ENCODE measurements around the gene MT1G. TPM values are rescaled to one million over a fixed set of nuclear protein-coding genes. Genes with fewer than 3 reads are reported as not detected.

The MT1G gene
- total RNA-seq, 4 donors from 2014 or later, result 17.8 to 5,605 (median 130) TPM

- Histone ChIP-seq H3K4me1 (no peaks in the 10 kb centered on the region), H3K27me3 (no peaks in the 10 kb centered on the region), H3K27ac (no peak overlapping the region), H3K9me3 (no peaks in the 10 kb centered on the region), H3K36me3 (no peaks in the 10 kb centered on the region), H3K4me3 (no peak overlapping the region)
- no peak for DNase-seq
- TF ChIP-seq CTCF (IDR thresholded peaks at IDR 0.05) (no peak), POLR2A (IDR thresholded peaks at IDR 0.05) (no peak)
Observed at GRCh38 chr16:56700631-56701030, 32.8 kb upstream of the MT1G start.

GRCh38 chr16:56700195-56700594, 32.3 kb upstream of the MT1G start:
- Histone ChIP-seq H3K27ac (no peak overlapping the region), H3K4me1 (no peaks in the 10 kb centered on the region), H3K27me3 (no peaks in the 10 kb centered on the region), H3K4me3 (no peak overlapping the region), H3K36me3 (no peaks in the 10 kb centered on the region), H3K9me3 (no peaks in the 10 kb centered on the region)
- TF ChIP-seq CTCF (IDR thresholded peaks at IDR 0.05) (no peak), POLR2A (IDR thresholded peaks at IDR 0.05) (no peak)
- DNase-seq, result no peak

- Histone ChIP-seq H3K9me3 (no peaks in the 10 kb centered on the region), H3K36me3 (no peaks in the 10 kb centered on the region), H3K4me3 (no peak overlapping the region), H3K4me1 (no peaks in the 10 kb centered on the region), H3K27ac (no peak overlapping the region), H3K27me3 (no peaks in the 10 kb centered on the region)
- DNase-seq, result no peak
- no peak for TF ChIP-seq CTCF (IDR thresholded peaks at IDR 0.05)
- TF ChIP-seq POLR2A (IDR thresholded peaks at IDR 0.05), result no peak
Observed at GRCh38 chr16:56697456-56698155, 29.7 kb upstream of the MT1G start.

GRCh38 chr16:56695246-56695645, 27.4 kb upstream of the MT1G start:
- no peaks in the 10 kb centered on the region for H3K4me1 ChIP-seq
- H3K27ac ChIP-seq, result no peak overlapping the region
- H3K27me3 ChIP-seq, result no peaks in the 10 kb centered on the region
- no peak overlapping the region for H3K4me3 ChIP-seq
- no peaks in the 10 kb centered on the region for H3K9me3 ChIP-seq
- TF ChIP-seq POLR2A (IDR thresholded peaks at IDR 0.05) (no peak), CTCF (IDR thresholded peaks at IDR 0.05) (no peak)
- DNase-seq, result no peak
- H3K36me3 ChIP-seq, result no peaks in the 10 kb centered on the region

GRCh38 chr16:56691885-56692284, 24.0 kb upstream of the MT1G start:
- no peak for TF ChIP-seq CTCF (IDR thresholded peaks at IDR 0.05)
- no peak for TF ChIP-seq POLR2A (IDR thresholded peaks at IDR 0.05)
- Histone ChIP-seq H3K27ac (no peak overlapping the region), H3K36me3 (no peaks in the 10 kb centered on the region)

More at GRCh38 chr16:56691885-56692284, 24.0 kb upstream of the MT1G start:
- peak in 2 of 3 donors; percentile 63 to 73 for DNase-seq
- H3K4me3 ChIP-seq, result no peak overlapping the region
- peaks cover 0 to 2% (median 0%) of the 10 kb centered on the region in 4 donors for H3K9me3 ChIP-seq
- H3K4me1 ChIP-seq, result no peaks in the 10 kb centered on the region
- H3K27me3 ChIP-seq, result no peaks in the 10 kb centered on the region
